PC-3 (cell line): ENCODE results near the gene ADAMTSL1. TPM values are rescaled to one million over a fixed set of nuclear protein-coding genes. Genes with fewer than 3 reads are reported as not detected.

ENCODE experiments used
- ATAC-seq: fragments of 200-7000 bp; cut with Tn5 transposase; 2 replicates; pipeline ENCODE4 v1.9.1; 2020; ENCODE audit warnings: mild to moderate bottlenecking, moderate library complexity
- BruUV-seq: library from RNA; stranded (reverse); fragments of 400-500 nt; replicated peaks from 2 replicates; lab custom pipeline; 2021; lab: Mats Ljungman, UMichigan
- CTCF ChIA-PET: fragments of 300-600 bp; sonication (Branson Sonifier 250); formaldehyde crosslinking; loops from one replicate; lab custom pipeline; 2022; ENCODE audit warnings: antibody characterized with exemption; lab: Charles Lee
- POLR2A ChIA-PET: fragments of 300-600 bp; sonication (Branson Sonifier 250); formaldehyde crosslinking; loops from one replicate; lab custom pipeline; 2022; ENCODE audit warnings: antibody characterized with exemption; ENCODE audit not compliant: unreplicated experiment; lab: Charles Lee
- DNase-seq: peaks from one replicate; pipeline ENCODE4 v3.0.0-alpha.2; 2015
- H2AFZ ChIP-seq: fragments of 300-600 bp; sonication (generic); 2 replicates; pipeline ENCODE4 v1.6.0; 2016; ENCODE audit warnings: antibody characterized with exemption, low read length
- H3F3A ChIP-seq: fragments of 300-600 bp; sonication (generic); one replicate; pipeline ENCODE4 v1.6.0; 2017; ENCODE audit warnings: antibody characterized with exemption, low read length, control low read depth, mild to moderate bottlenecking; ENCODE audit not compliant: unreplicated experiment
- H3K27ac ChIP-seq: fragments of 300-600 bp; sonication (generic); 2 replicates; pipeline ENCODE4 v1.5.1; 2016; ENCODE audit warnings: mild to moderate bottlenecking, low read length
- H3K27me3 ChIP-seq: fragments of 300-600 bp; sonication (generic); 2 replicates; pipeline ENCODE4 v1.6.1; 2016; ENCODE audit warnings: low read length, mixed read lengths
- H3K36me3 ChIP-seq: fragments of 300-600 bp; sonication (generic); 2 replicates; pipeline ENCODE4 v1.6.1; 2016; ENCODE audit warnings: low read depth, mixed run types, low read length, mixed read lengths
- H3K4me1 ChIP-seq: fragments of 300-600 bp; sonication (generic); 2 replicates; pipeline ENCODE4 v1.5.1; 2016; ENCODE audit warnings: low read length; ENCODE audit not compliant: insufficient read depth
- H3K4me2 ChIP-seq: fragments of 300-600 bp; sonication (generic); 2 replicates; pipeline ENCODE4 v1.6.0; 2016; ENCODE audit warnings: low read length
- H3K4me3 ChIP-seq: fragments of 300-600 bp; sonication (generic); 2 replicates; pipeline ENCODE4 v1.5.1; 2016; ENCODE audit warnings: mild to moderate bottlenecking, low read length, mixed read lengths
- H3K79me2 ChIP-seq: fragments of 300-600 bp; sonication (generic); 2 replicates; pipeline ENCODE4 v1.6.1; 2017; ENCODE audit warnings: low read length, mixed read lengths
- H3K9ac ChIP-seq: fragments of 300-600 bp; sonication (generic); 2 replicates; pipeline ENCODE4 v1.6.0; 2016; ENCODE audit warnings: mild to moderate bottlenecking, low read length
- H3K9me2 ChIP-seq: fragments of 300-600 bp; sonication (generic); replicated peaks from 2 replicates; pipeline ENCODE4 v1.6.1; 2016; ENCODE audit warnings: mixed run types, low read length, mixed read lengths
- H3K9me3 ChIP-seq: fragments of 300-600 bp; sonication (generic); 2 replicates; pipeline ENCODE4 v1.6.1; 2016; ENCODE audit warnings: low read length, mixed read lengths
- H4K20me1 ChIP-seq: fragments of 300-600 bp; sonication (generic); 2 replicates; pipeline ENCODE4 v1.6.1; 2016; ENCODE audit warnings: low read length, mixed read lengths
- CTCF ChIP-seq: fragments of 300-600 bp; sonication (generic); conservative IDR thresholded peaks from 2 replicates; pipeline ENCODE4 v1.5.1; 2017; ENCODE audit warnings: antibody characterized with exemption, low read depth, mild to moderate bottlenecking, low read length
- EZH2 ChIP-seq: fragments of 300-600 bp; sonication (generic); IDR thresholded peaks from one replicate; pipeline ENCODE4 v1.6.1; 2017; ENCODE audit warnings: antibody characterized with exemption, mild to moderate bottlenecking, low read length; ENCODE audit not compliant: unreplicated experiment
- EZH2phosphoT487 ChIP-seq: fragments of 300-600 bp; sonication (generic); IDR thresholded peaks from 2 replicates; pipeline ENCODE4 v1.6.1; 2018; ENCODE audit warnings: mild to moderate bottlenecking, antibody characterized with exemption, low read length, borderline replicate concordance
- intact Hi-C: fragments of 100-400 bp; cut with micrococcal nuclease; formaldehyde crosslinking; loops from 2 replicates; pipeline ENCODE4 v1.9.0; 2023
- total RNA-seq: library from RNA; depleted of rRNA; stranded (reverse); fragments of >200 nt; gene quantifications from 2 replicates; pipeline ENCODE4 v1.2.3, GENCODE V29; 2014

ADAMTSL1 gene
- total RNA-seq, 1 experiment from 2014 or later: 0.26 TPM

GRCh38 chr9:18545636-18546360 is 71.8 kb downstream of the ADAMTSL1 start:
- no peaks in the 10 kb centered on the region for H3F3A ChIP-seq
- ATAC-seq (no peak), DNase-seq (no peak)
- peak overlapping the region; percentile 95; the same call in 1 of the 2 replicates for H3K27ac ChIP-seq
- no peaks in the 10 kb centered on the region for H3K79me2 ChIP-seq
- H4K20me1 ChIP-seq: no peaks in the 10 kb centered on the region
- H3K9me2 ChIP-seq: no peaks in the 10 kb centered on the region
- intact Hi-C loops: loop anchor here (10.0 kb wide), 2 partner anchors 151 to 291 kb away; no protein-coding TSS in a partner anchor
- TF ChIP-seq CTCF: no peak
- TF ChIP-seq EZH2: no peak
- TF ChIP-seq EZH2phosphoT487: no peak
- no peak overlapping the region for H3K9ac ChIP-seq
- H3K4me2 ChIP-seq: no peak overlapping the region
- ChIA-PET POLR2A (no interaction called here), CTCF (no interaction called here)
- H3K9me3 ChIP-seq: no peaks in the 10 kb centered on the region
- no peak overlapping the region for H2AFZ ChIP-seq
- peaks cover 46% of the 10 kb centered on the region for H3K4me1 ChIP-seq
- no peaks in the 10 kb centered on the region for H3K36me3 ChIP-seq
- no TSS peak for BruUV-seq
- no peaks in the 10 kb centered on the region for H3K27me3 ChIP-seq
- no peak overlapping the region for H3K4me3 ChIP-seq

- POLR2A ChIA-PET: no interaction called here
These were observed 74.5 kb downstream of the ADAMTSL1 start for GRCh38 chr9:18548456-18548855.

More at GRCh38 chr9:18548456-18548855, 74.5 kb downstream of the ADAMTSL1 start:
- no peaks in the 10 kb centered on the region for H3K27me3 ChIP-seq
- no peak overlapping the region for H3K4me2 ChIP-seq
- no peak overlapping the region for H3K27ac ChIP-seq
- H3K4me3 ChIP-seq: no peak overlapping the region
- BruUV-seq: no TSS peak
- H4K20me1 ChIP-seq: no peaks in the 10 kb centered on the region
- CTCF ChIA-PET: no interaction called here
- DNase-seq: no peak
- no peaks in the 10 kb centered on the region for H3K79me2 ChIP-seq
- H3K36me3 ChIP-seq: no peaks in the 10 kb centered on the region
- no peaks in the 10 kb centered on the region for H3F3A ChIP-seq
- no peak for ATAC-seq
- H3K9me3 ChIP-seq: no peaks in the 10 kb centered on the region; the same call in 1 of the 2 replicates
- TF ChIP-seq EZH2phosphoT487: no peak
- TF ChIP-seq CTCF: no peak
- TF ChIP-seq EZH2: no peak
- H3K9me2 ChIP-seq: no peaks in the 10 kb centered on the region
- H2AFZ ChIP-seq: no peak overlapping the region
- peaks cover 34% of the 10 kb centered on the region for H3K4me1 ChIP-seq
- no peak overlapping the region for H3K9ac ChIP-seq
- intact Hi-C loops: loop anchor here (10.0 kb wide), 2 partner anchors 154 to 294 kb away; no protein-coding TSS in a partner anchor
